Activated T-cell treated with anti-CD3 and anti-CD28 coated beads, Interleukin-2, amount 50 U/mL, for 24 hours (primary cell): Measurements from ENCODE around the gene NRARP.
A peak's percentile ranks its signal among the peaks of the same experiment; 100 is the strongest.
"Not testable (repeated sequence)": the region's sequence is repeated elsewhere in the genome, so short reads cannot be mapped to it uniquely, and the experiment has no call there.

ENCODE experiments used
- DNase-seq: peaks from one replicate; pipeline ENCODE4 v3.0.0-alpha.2; 2020
- H3K27ac Mint-ChIP-seq: 2 replicates; pipeline ENCODE4 v1.8.0; 2020; ENCODE audit warnings: mild to moderate bottlenecking, mixed read lengths
- H3K27me3 Mint-ChIP-seq: 2 replicates; pipeline ENCODE4 v1.8.0; 2020; ENCODE audit warnings: mixed read lengths
- H3K36me3 Mint-ChIP-seq: 2 replicates; pipeline ENCODE4 v1.8.0; 2020; ENCODE audit warnings: low read depth, mixed read lengths
- H3K4me1 Mint-ChIP-seq: 2 replicates; pipeline ENCODE4 v1.8.0; 2020; ENCODE audit warnings: low read depth, mixed read lengths
- H3K4me3 Mint-ChIP-seq: 2 replicates; pipeline ENCODE4 v1.8.0; 2020; ENCODE audit warnings: mild to moderate bottlenecking, moderate library complexity, mixed read lengths
- H3K9me3 Mint-ChIP-seq: 2 replicates; pipeline ENCODE4 v1.8.0; 2020; ENCODE audit warnings: mixed read lengths

NRARP gene

DNA sequence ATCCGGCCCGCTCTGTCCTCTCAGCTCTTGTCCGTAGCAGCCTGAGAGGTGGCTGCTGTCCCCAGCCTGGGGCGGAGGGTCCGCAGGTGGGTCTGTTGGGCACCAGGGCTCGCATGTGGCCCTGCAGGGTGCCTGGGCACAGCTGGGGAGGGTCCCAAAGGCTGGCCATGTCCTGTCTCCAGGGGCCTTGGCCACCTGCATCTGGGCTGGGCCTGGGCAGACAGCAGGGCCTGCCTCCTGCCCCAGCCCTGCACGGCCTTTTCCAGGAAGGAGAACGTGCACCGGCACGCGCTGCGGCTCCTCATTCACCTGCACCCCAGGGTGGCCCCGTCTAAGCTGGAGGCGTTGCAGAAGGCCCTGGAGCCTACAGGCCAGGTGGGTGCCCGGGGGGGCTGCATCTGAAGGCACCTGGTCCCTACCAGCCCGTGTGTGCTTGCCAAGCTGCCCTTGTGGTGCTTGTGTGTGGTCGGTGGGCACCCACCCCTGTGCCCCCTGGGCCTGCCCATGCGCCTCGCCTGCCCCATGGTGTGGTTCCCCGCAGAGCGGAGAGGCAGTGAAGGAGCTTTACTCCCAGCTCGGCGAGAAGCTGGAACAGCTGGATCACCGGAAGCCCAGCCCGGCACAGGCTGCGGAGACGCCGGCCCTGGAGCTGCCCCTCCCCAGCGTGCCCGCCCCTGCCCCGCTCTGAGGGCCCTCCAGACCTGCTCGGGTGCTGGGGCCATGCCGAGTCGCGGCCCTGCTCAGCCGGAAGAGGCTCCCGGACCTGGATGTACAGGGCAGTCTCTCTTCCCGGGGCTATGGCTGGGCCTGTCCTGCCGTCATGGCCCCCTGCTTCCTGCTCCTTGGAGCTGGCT is 29.6 kb downstream of the NRARP start:
- no peak overlapping the region for H3K4me3 Mint-ChIP-seq
- DNase-seq, result no peak
- H3K9me3 Mint-ChIP-seq, result no peaks in the 10 kb centered on the region
- peaks cover 21% of the 10 kb centered on the region for H3K4me1 Mint-ChIP-seq
- H3K27me3 Mint-ChIP-seq, result no peaks in the 10 kb centered on the region
- H3K36me3 Mint-ChIP-seq, result peaks cover 55% of the 10 kb centered on the region
- H3K27ac Mint-ChIP-seq, result peak overlapping the region; percentile 6

DNA sequence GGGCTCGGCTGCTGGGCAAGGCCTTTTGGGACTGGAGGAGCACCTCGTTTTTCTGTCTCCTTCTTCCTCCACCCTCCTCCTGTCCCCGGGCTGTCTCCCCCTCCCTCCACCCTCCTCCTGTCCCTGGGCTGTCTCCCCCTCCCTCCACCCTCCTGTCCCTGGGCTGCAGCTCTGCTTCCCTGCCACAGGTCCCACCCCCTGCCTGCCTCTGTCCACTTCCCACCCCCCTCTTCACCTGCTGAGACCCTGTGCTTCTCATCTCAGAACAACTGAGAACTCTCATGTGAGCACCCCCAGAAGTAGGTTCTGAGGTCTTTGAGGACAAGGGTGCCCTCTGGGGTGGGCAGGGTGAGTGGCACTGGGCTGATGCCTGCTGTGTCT is 30.4 kb downstream of the NRARP start:
- Mint-ChIP-seq H3K4me1 (peaks cover 13% of the 10 kb centered on the region), H3K9me3 (no peaks in the 10 kb centered on the region), H3K36me3 (peaks cover 63% of the 10 kb centered on the region), H3K4me3 (no peak overlapping the region), H3K27me3 (no peaks in the 10 kb centered on the region), H3K27ac (peak overlapping the region; percentile 6)
- no peak for DNase-seq

DNA sequence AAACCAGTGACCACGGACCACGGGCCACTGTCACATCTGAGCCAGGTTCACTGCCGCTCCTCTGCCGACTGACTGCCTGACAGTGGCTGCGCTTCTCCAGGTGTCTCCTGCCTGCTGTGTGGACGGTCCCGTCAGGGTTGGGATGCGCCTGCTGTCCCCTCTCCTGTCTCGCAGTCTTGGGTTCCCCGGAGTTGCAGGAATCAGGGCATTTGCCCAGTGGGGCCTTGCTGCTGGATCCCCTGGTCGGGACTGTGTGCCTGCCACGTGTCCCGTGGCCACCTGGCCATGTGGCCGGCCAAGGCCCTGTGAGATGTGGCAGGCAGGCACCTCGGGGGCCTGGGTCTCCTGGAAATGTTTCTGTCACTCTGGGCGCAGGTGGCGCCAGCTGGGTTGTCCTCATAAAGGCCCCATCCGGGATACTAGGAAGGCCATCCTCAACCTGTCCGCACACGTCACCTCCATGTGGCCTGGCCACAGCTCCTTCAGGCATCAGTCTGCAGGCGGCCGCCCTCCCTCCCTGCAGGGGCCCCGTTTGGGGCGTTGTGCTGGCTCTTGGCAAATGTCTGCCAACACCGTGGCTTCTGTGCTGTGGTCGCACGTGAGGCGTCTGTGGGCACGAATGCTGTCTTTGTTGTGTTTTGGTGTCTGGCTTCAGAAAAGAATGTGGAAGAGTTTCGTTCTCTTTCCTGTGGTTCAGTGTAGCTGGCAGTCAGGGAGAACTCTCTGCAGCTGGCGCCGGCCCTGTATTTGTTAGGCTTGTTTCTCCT is 31.0 kb downstream of the NRARP start:
- no peaks in the 10 kb centered on the region for H3K9me3 Mint-ChIP-seq
- H3K27me3 Mint-ChIP-seq, result no peaks in the 10 kb centered on the region
- peaks cover 11% of the 10 kb centered on the region for H3K4me1 Mint-ChIP-seq
- peak overlapping the region; percentile 4 for H3K27ac Mint-ChIP-seq
- peak; percentile 45 for DNase-seq
- no peak overlapping the region for H3K4me3 Mint-ChIP-seq
- peaks cover 66% of the 10 kb centered on the region for H3K36me3 Mint-ChIP-seq

DNA sequence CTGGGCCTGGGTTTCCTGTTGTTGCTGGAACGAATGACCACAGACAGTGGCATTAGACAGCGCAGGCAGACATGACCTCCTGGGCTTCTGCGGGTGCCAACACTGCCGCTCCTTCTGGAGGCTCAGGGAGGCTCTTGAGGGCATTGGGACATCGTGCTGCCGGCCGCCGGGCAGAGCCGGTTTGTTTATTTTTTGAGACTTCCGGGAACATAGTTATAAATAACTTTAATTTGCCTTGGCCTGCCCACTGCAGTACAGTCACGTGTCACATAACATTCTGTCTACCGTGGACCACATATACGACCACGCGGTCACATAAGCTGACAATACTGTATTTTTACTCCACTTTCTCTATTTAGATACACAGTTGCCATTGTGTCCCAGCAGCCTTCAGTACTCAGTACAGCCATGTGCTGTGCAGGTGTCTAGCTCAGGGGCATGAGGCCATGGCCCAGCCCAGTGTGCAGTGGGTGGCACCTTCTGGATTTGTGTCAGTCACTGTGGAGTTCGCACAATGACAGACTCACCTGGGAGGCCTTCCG is 32.8 kb downstream of the NRARP start:
- no peaks in the 10 kb centered on the region for H3K9me3 Mint-ChIP-seq
- no peak overlapping the region for H3K4me3 Mint-ChIP-seq

DNA sequence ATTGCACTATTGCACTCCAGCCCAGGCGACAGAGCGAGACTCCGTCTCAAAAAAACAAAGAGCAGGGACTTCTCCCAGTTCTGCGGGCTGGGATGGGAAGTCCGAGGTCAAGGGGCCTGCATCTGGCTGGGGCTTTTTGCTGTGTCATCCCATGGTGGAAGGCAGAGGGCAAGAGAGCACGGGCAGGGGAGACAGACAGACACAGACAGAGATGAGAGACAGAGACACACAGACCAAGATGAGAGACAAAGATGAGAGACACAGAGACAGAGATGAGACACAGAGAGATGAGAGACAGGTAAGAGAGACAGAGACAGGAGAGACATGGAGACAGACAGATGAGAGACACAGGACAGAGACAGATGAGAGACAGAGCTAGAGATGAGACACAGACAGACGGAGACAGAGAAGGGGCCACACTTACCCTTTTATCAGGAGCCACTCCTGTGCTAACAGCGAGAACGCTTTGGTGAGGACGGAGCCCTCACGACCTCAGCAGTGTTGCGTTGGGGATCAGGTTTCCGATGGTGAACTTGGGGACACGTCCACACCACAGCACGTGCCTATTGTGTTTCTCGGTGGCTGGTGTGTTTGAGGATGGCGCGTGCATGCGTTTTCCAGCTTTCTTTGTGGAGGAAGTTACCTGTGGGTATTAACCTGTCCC is 33.4 kb downstream of the NRARP start:
- Mint-ChIP-seq H3K4me3 (no peak overlapping the region), H3K4me1 (peaks cover 10% of the 10 kb centered on the region), H3K27me3 (no peaks in the 10 kb centered on the region), H3K9me3 (no peaks in the 10 kb centered on the region), H3K36me3 (peaks cover 82% of the 10 kb centered on the region), H3K27ac (peak overlapping the region; percentile 26)
- no peak for DNase-seq

More for the DNA sequence above, 32.8 kb downstream of the NRARP start:
- Mint-ChIP-seq H3K27ac (no peak overlapping the region), H3K4me1 (peaks cover 10% of the 10 kb centered on the region), H3K36me3 (peaks cover 78% of the 10 kb centered on the region), H3K27me3 (no peaks in the 10 kb centered on the region)
- no peak for DNase-seq

DNA sequence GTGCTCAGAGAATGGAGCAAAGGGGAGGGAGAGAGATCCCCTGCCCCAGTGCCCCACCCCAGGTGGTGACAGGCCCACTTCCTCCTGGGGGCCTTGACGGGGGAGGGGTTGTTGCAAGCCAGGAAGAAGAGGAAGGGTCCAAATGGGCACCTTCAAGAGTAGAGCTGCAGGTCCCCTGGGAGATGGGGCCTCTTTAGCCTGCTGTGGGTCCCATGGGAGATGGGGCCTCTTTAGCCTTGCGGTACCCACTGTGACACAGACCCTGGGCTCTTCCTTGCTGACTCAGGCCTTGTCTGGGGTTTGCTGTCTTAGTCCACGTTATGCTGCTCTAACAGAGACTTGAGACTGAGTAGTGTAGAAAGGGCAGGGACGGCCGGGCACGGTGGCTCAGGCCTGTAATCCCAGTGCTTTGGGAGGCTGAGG is 34.1 kb downstream of the NRARP start:
- Mint-ChIP-seq H3K36me3 (peaks cover 80% of the 10 kb centered on the region), H3K9me3 (no peaks in the 10 kb centered on the region), H3K4me1 (peaks cover 10% of the 10 kb centered on the region), H3K27ac (no peak overlapping the region), H3K4me3 (no peak overlapping the region), H3K27me3 (no peaks in the 10 kb centered on the region)
- DNase-seq, result no peak

DNA sequence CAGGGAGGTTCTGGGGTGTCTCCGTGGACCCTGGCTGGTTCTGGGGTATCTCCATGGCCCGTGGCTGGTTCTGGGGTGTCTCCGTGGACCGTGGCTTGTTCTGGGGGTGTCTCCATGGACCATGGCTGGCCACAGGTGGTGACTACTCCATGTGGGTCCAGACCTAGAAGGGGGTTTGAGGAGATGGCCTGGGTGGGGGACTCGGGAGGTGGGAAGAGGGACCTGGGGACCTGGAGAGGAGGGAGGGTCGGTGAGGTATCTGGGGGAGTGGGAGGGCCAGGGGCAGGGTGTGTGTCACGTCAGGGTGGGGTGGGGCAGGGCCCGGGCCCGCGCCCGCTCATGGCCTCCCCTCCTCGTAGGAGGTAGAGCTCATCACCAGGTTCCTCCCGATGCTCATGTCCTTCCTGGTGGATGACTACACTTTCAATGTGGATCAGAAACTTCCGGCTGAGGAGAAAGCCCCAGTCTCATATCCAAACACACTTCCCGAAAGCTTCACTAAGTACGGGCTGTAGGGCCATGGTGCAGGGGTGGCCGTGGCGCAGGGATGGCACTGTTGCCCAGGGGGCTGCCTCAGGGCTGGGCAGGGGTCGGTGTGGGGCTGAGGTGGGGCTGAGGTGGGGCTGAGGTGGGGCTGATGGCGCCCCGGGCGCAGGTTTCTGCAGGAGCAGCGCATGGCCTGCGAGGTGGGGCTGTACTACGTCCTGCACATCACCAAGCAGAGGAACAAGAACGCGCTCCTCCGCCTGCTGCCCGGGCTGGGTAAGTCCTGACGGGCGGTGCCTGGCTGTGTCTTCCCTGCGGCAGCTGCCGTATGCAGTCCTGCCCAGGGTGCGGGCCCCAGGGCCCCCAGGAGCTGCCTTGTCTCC is 35.3 kb downstream of the NRARP start:
- Mint-ChIP-seq H3K27ac (no peak overlapping the region), H3K9me3 (no peaks in the 10 kb centered on the region), H3K36me3 (peaks cover 86% of the 10 kb centered on the region), H3K27me3 (no peaks in the 10 kb centered on the region), H3K4me1 (peaks cover 10% of the 10 kb centered on the region), H3K4me3 (no peak overlapping the region)
- no peak for DNase-seq

DNA sequence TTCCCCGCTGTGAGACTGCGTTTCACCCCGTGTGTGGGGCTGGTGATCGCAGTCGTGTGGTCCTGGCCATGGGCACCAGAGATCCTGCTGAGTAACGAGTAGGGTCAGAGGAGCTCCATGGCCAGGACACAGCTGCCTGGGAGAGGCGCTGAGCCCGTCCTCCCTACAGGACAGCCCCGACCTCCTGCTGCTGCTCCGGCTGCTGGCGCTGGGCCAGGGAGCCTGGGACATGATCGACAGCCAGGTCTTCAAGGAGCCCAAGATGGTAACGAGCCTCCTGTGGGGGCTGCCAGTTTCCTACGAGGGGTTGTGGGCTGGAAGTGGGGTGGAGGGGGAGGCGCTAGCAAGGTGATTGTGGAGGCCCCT is 35.9 kb downstream of the NRARP start:
- DNase-seq, result no peak
- Mint-ChIP-seq H3K36me3 (peaks cover 86% of the 10 kb centered on the region), H3K4me1 (peaks cover 6% of the 10 kb centered on the region), H3K9me3 (no peaks in the 10 kb centered on the region), H3K27ac (no peak overlapping the region), H3K27me3 (no peaks in the 10 kb centered on the region), H3K4me3 (no peak overlapping the region)

DNA sequence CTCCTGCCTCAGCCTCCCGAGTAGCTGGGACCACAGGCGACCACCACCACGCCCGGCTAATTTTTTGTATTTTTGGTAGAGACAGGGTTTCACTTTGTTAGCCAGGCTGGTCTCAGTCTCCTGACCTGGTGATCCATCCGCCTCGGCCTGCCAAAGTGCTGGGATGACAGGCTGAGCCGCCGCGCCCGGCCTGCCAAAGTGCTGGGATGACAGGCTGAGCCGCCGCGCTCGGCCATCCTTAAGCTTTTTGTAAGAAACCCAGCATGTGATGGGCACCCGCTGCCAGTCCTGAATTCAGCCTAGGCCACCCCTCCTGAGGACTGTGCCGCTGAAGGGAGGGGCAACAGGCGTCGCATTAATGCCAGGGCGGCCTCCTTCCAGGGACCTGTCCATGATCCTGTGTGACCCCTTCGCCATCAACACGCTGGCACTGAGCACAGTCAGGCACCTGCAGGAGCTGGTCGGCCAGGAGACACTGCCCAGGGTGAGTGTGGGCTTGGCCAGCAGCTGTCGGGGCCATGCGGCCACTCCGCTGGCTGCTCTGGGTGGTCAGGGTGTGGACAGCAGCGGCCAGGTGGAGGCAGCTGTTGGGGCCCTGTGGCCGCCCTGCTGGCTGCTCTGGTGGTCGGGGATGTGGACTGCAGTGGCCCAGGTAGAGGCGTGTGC is 36.4 kb downstream of the NRARP start:
- no peak for DNase-seq
- Mint-ChIP-seq H3K36me3 (peaks cover 85% of the 10 kb centered on the region), H3K27me3 (no peaks in the 10 kb centered on the region), H3K9me3 (no peaks in the 10 kb centered on the region), H3K4me3 (no peak overlapping the region), H3K27ac (no peak overlapping the region), H3K4me1 (peaks cover 2% of the 10 kb centered on the region)

DNA sequence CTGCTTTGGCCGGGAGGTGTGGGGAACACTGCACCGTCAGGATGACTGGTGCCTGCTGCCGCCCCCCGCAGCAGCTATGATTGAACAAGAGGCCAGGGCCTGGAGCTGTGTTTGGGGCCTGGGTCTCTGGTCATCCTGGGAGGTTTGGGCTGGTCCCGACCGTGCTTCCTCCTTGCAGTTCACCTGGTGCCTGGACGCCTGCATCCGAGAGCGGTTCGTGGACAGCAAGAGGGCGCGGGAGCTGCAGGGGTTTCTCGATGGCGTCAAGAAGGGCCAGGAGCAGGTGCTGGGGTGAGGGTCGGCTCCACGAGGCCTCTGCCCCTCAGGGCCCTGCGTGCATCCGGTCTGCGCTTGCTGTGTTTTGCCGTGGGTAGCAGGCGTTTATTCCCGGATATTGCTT is 38.0 kb downstream of the NRARP start:
- no peaks in the 10 kb centered on the region for H3K27me3 Mint-ChIP-seq
- H3K9me3 Mint-ChIP-seq, result no peaks in the 10 kb centered on the region
- peaks cover 75% of the 10 kb centered on the region for H3K36me3 Mint-ChIP-seq
- no peak overlapping the region for H3K27ac Mint-ChIP-seq
- H3K4me1 Mint-ChIP-seq, result no peaks in the 10 kb centered on the region
- DNase-seq, result no peak
- no peak overlapping the region for H3K4me3 Mint-ChIP-seq

DNA sequence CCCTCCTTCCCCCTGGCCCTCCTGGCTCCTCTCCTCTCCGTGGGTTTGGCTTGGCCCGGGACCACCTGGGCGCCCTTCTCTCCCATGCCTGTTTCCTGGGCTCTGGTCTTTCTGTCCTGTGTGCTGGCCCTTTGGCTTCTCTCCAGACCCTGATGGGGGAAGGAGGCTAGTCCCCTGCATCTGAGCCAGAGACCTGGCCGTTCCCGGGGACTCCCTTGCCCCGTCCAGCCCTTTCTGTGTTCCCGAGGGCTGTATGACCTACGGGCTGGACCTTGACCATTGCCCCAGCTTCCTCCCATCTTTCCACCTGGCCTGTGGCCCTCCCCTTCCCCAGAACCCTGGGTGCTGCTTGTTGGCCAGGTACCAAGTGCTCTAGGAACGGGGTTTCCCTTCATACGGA is 38.6 kb downstream of the NRARP start:
- DNase-seq, result no peak
- Mint-ChIP-seq H3K9me3 (no peaks in the 10 kb centered on the region), H3K27ac (no peak overlapping the region), H3K4me3 (no peak overlapping the region), H3K36me3 (peaks cover 75% of the 10 kb centered on the region), H3K27me3 (no peaks in the 10 kb centered on the region), H3K4me1 (no peaks in the 10 kb centered on the region)

DNA sequence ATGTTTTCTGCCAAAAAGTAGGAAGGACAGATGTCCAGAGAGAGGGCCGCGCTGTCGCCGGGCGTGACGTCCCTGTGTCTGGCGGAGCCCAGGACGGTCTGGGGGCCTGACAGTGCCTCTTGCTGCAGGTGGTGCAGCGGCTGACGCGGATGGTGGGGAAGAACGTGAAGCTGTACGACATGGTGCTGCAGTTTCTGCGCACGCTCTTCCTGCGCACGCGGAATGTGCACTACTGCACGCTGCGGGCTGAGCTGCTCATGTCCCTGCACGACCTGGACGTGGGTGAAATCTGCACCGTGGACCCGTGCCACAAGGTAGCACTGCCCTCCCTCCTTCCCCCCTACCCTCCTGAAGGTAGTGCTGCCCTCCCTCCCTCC is 39.2 kb downstream of the NRARP start:
- H3K9me3 Mint-ChIP-seq, result no peaks in the 10 kb centered on the region
- no peak for DNase-seq
- no peak overlapping the region for H3K4me3 Mint-ChIP-seq
- H3K36me3 Mint-ChIP-seq, result peaks cover 75% of the 10 kb centered on the region
- no peaks in the 10 kb centered on the region for H3K4me1 Mint-ChIP-seq
- no peak overlapping the region for H3K27ac Mint-ChIP-seq
- no peaks in the 10 kb centered on the region for H3K27me3 Mint-ChIP-seq

DNA sequence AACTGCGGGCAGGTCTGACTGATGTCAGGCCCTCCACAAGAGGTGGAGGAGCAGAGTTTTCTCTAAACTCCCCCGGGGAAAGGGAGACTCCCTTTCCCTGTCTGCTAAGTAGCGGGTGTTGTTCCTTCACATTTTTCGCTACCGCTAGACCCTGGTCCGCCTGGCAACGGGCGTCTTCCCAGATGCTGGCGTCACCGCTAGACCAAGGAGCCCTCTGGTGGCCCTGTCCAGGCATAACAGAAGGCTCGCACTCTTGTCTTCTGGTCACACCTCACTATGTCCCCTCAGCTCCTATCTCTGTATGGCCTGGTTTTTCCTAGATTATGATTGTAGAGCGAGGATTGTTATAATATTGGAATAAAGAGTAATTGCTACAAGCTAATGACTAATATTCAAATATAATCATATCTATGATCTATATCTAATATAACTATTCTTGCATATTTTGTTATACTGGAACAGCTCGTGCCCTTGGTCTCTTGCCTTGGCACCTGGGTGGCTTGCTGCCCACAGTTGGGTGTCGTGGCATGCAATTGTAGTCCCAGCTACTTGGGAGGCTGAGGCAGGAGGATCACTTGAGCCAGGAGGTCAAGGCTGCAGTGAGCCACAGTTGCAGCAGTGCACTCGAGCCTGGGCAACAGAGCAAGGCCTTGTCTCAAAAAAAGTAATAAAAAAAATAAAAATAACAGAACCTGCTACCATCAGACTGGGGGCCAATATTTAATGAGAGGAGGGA is 39.7 kb downstream of the NRARP start:
- H3K9me3 Mint-ChIP-seq, H3K27me3 Mint-ChIP-seq, H3K4me1 Mint-ChIP-seq, H3K27ac Mint-ChIP-seq, H3K4me3 Mint-ChIP-seq, DNase-seq: not testable (repeated sequence)
- H3K36me3 Mint-ChIP-seq, result peaks cover 70% of the 10 kb centered on the region
